ENCODE data around the gene GPHN.

GRCh38 chr14:66508547-66508845 lies 549 bp downstream of the GPHN start:
- TF ChIP-seq CTCF (IDR thresholded peaks at IDR 0.05) (no peak), POLR2A (IDR thresholded peaks at IDR 0.05) (no peak)

Measured in right lobe of liver (tissue), 4 donors.